Cardiac muscle cell (in vitro differentiated cells and primary cell): Measurements from ENCODE around the gene HLA-DMB. TPM values are rescaled to one million over a fixed set of nuclear protein-coding genes. Genes with fewer than 3 reads are reported as not detected.

Source experiments
- DNase-seq, 2 donors: peaks; one replicate each; pipeline versions ENCODE4 v3.0.0 to v3.0.0-alpha.2; 2010 to 2017; ENCODE audit warnings: low read depth in 1 of 2, low spot score in 1 of 2
- H3K27ac ChIP-seq: fragments of 200-600 bp; sonication (generic); 2 replicates; pipeline ENCODE4 v1.5.1; 2016
- H3K27me3 ChIP-seq: fragments of 200-600 bp; sonication (generic); 2 replicates; pipeline ENCODE4 v1.6.0; 2016; ENCODE audit warnings: control low read depth
- H3K36me3 ChIP-seq: fragments of 200-600 bp; sonication (generic); 2 replicates; pipeline ENCODE4 v1.5.1; 2016; ENCODE audit warnings: control low read depth
- H3K4me1 ChIP-seq: fragments of 200-600 bp; sonication (generic); 2 replicates; pipeline ENCODE4 v1.8.1; 2017; ENCODE audit warnings: low read depth, mild to moderate bottlenecking, mixed run types
- H3K4me3 ChIP-seq: fragments of 200-600 bp; sonication (generic); 2 replicates; pipeline ENCODE4 v1.5.1; 2016; ENCODE audit warnings: mild to moderate bottlenecking
- H3K9me3 ChIP-seq: fragments of 200-600 bp; sonication (generic); 2 replicates; pipeline ENCODE4 v1.5.1; 2017; ENCODE audit warnings: low read depth, mild to moderate bottlenecking, control low read depth
- CTCF ChIP-seq: IDR thresholded peaks from 2 replicates; pipeline ENCODE4 v1.5.1; 2012; ENCODE audit warnings: low read depth, mild to moderate bottlenecking, low read length
- polyA plus RNA-seq: library from polyadenylated mRNA; unstranded; fragments of >200 nt; fragmentation: Nextera tagmentation; extraction: Ambion mirVana; gene quantifications from 2 replicates; pipeline ENCODE4 v1.2.1, GENCODE V29; 2016
- total RNA-seq: library from RNA; depleted of rRNA; stranded (reverse); fragments of >200 nt; gene quantifications from 2 replicates; pipeline ENCODE4 v1.2.3, GENCODE V29; 2016

The HLA-DMB gene
- total and polyA plus RNA-seq, 2 experiments from 2014 or later, result not detected

GRCh38 chr6:32936239-32937152 is 4.3 kb downstream of the HLA-DMB start:
- H3K4me1 ChIP-seq, result no peaks in the 10 kb centered on the region
- H3K9me3 ChIP-seq, result no peaks in the 10 kb centered on the region
- H3K27me3 ChIP-seq, result peaks cover 34% of the 10 kb centered on the region
- no peak for TF ChIP-seq CTCF
- no peaks in the 10 kb centered on the region for H3K36me3 ChIP-seq
- DNase-seq, result no peak
- H3K4me3 ChIP-seq, result no peak overlapping the region
- H3K27ac ChIP-seq, result no peak overlapping the region

GRCh38 chr6:32935551-32936238 is 5.1 kb downstream of the HLA-DMB start:
- Histone ChIP-seq H3K9me3 (no peaks in the 10 kb centered on the region), H3K36me3 (no peaks in the 10 kb centered on the region), H3K4me3 (no peak overlapping the region), H3K27ac (no peak overlapping the region), H3K4me1 (no peaks in the 10 kb centered on the region), H3K27me3 (peaks cover 39% of the 10 kb centered on the region)
- TF ChIP-seq CTCF, result no peak
- DNase-seq, result no peak

- H3K27ac ChIP-seq, result no peak overlapping the region
- peak; percentile 79 to 85 for DNase-seq
- H3K27me3 ChIP-seq, result peaks cover 55% of the 10 kb centered on the region
- H3K36me3 ChIP-seq, result no peaks in the 10 kb centered on the region
- H3K4me3 ChIP-seq, result no peak overlapping the region
- no peaks in the 10 kb centered on the region for H3K9me3 ChIP-seq
- peak; percentile 78 for TF ChIP-seq CTCF
- H3K4me1 ChIP-seq, result no peaks in the 10 kb centered on the region
Observed at GRCh38 chr6:32933661-32934085, 7.2 kb downstream of the HLA-DMB start.

- DNase-seq, result peak in 1 of 2 donors; percentile 27
- Histone ChIP-seq H3K36me3 (no peaks in the 10 kb centered on the region), H3K4me1 (no peaks in the 10 kb centered on the region), H3K27me3 (peaks cover 42% of the 10 kb centered on the region), H3K4me3 (no peak overlapping the region), H3K9me3 (no peaks in the 10 kb centered on the region), H3K27ac (no peak overlapping the region)
- no peak for TF ChIP-seq CTCF
Observed at GRCh38 chr6:32932132-32932868, 8.5 kb downstream of the HLA-DMB start.

GRCh38 chr6:32931211-32931610 is 9.6 kb downstream of the HLA-DMB start:
- no peak overlapping the region for H3K4me3 ChIP-seq
- H3K4me1 ChIP-seq, result no peaks in the 10 kb centered on the region
- H3K27ac ChIP-seq, result no peak overlapping the region
- TF ChIP-seq CTCF, result no peak
- no peaks in the 10 kb centered on the region for H3K9me3 ChIP-seq
- no peaks in the 10 kb centered on the region for H3K36me3 ChIP-seq
- H3K27me3 ChIP-seq, result peaks cover 31% of the 10 kb centered on the region
- DNase-seq, result no peak
